ENCODE results near the gene DDX28. TPM values are rescaled to one million over a fixed set of nuclear protein-coding genes. Genes with fewer than 3 reads are reported as not detected.
"Not testable (repeated sequence)": the region's sequence is repeated elsewhere in the genome, so short reads cannot be mapped to it uniquely, and the experiment has no call there.

The DDX28 gene
- total RNA-seq, 2 donors from 2014 or later, result 5.4 to 5.8 TPM

DNA sequence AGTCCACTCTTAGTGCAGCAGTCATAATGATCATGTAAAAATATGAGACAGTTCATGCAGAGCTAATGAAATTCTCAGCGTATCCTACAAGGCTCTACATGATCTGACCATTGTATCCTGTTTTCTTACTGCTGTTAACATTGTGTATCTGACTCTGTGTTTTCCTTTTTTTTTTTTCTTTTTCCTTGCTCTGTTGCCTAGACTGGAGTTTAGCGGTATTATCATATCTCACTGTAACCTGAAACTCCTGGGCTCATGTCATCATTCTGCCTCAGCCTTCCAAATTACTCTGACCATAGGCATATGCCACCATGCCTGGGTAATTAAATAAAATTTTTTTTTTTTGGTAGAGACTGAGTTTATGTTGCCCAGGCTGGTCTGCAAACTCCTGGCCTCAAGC, 12.2 kb upstream of the DDX28 start:
- Histone ChIP-seq H3K9me3 (no peaks in the 10 kb centered on the region), H3K27ac (no peak overlapping the region), H3K4me3 (no peak overlapping the region), H3K27me3 (replicated peaks; ENCODE audit: insufficient read depth) (no peaks in the 10 kb centered on the region), H3K4me1 (ENCODE audit: control insufficient read depth in 1 of 2, low read depth in 2 of 2) (no peaks in the 10 kb centered on the region), H3K36me3 (peaks cover 3% of the 10 kb centered on the region)
- DNase-seq (ENCODE audit: low spot score), result no peak
- TF ChIP-seq CTCF (IDR thresholded peaks at IDR 0.05), result no peak
- ATAC-seq (ENCODE audit: insufficient number of reproducible peaks, low FRiP score, low read depth), result no peak

DNA sequence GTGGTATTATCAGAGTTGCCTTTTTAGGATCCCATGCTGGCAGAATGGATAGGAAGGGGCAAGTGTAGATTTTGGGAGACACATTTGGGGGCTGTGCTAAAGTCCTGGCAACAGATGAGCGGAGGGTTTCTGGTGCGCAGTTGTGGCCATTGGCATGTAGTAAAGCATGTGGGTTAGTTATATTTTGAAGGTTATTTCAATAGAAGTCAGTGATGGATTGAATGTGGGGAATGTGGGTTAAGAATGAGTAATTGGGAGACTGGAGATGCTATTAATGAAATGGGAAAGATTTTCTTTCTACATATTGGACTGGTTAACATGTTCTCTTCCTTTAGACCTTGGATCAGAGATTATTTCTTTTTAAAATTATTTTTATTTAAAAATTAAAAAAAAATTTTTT, 10.1 kb upstream of the DDX28 start:
- Histone ChIP-seq H3K27me3 (replicated peaks; ENCODE audit: insufficient read depth) (no peaks in the 10 kb centered on the region), H3K9me3 (no peaks in the 10 kb centered on the region)
- no peak for ATAC-seq (ENCODE audit: insufficient number of reproducible peaks, low FRiP score, low read depth)

DNA sequence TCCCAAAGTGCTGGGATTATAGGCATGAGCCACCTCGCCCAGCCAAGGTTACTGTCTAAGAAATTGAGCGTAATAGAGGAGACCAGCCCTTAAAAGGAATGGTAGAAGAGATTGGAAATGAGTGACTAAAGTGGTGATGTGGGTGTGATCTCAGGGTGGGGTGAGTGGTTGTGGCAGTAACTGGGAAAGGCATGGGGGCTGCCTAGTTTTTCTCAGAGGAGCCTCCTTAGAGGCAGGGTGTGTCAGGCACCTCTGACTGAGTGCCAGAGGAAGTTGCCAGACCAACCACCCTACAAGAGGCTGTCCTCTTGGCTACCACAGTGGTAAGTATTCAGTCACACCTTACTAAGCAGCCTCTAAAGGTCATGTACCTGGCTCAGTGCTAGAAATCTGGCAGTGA, 8.9 kb upstream of the DDX28 start:
- peaks cover 12% of the 10 kb centered on the region for H3K36me3 ChIP-seq
- H3K9me3 ChIP-seq, result no peaks in the 10 kb centered on the region
- TF ChIP-seq CTCF (IDR thresholded peaks at IDR 0.05), result no peak
- H3K27ac ChIP-seq, result no peak overlapping the region
- no peak for DNase-seq (ENCODE audit: low spot score)
- H3K27me3 ChIP-seq (replicated peaks; ENCODE audit: insufficient read depth), result no peaks in the 10 kb centered on the region
- no peaks in the 10 kb centered on the region for H3K4me1 ChIP-seq (ENCODE audit: control insufficient read depth in 1 of 2, low read depth in 2 of 2)
- ATAC-seq (ENCODE audit: insufficient number of reproducible peaks, low FRiP score, low read depth), result no peak
- no peak overlapping the region for H3K4me3 ChIP-seq

More for the DNA sequence above, 10.1 kb upstream of the DDX28 start:
- no peak for DNase-seq (ENCODE audit: low spot score)
- Histone ChIP-seq H3K36me3 (peaks cover 6% of the 10 kb centered on the region), H3K4me1 (ENCODE audit: control insufficient read depth in 1 of 2, low read depth in 2 of 2) (no peaks in the 10 kb centered on the region), H3K27ac (no peak overlapping the region), H3K4me3 (no peak overlapping the region)
- TF ChIP-seq CTCF (IDR thresholded peaks at IDR 0.05), result no peak

GRCh38 chr16:68030108-68030507, 7.1 kb upstream of the DDX28 start:
- H3K36me3 ChIP-seq, result peaks cover 12% of the 10 kb centered on the region
- H3K27me3 ChIP-seq (replicated peaks; ENCODE audit: insufficient read depth); H3K4me1 ChIP-seq (ENCODE audit: control insufficient read depth in 1 of 2, low read depth in 2 of 2); H3K9me3 ChIP-seq; H3K4me3 ChIP-seq; H3K27ac ChIP-seq; DNase-seq (ENCODE audit: low spot score); ATAC-seq (ENCODE audit: insufficient number of reproducible peaks, low FRiP score, low read depth): not testable (repeated sequence)

DNA sequence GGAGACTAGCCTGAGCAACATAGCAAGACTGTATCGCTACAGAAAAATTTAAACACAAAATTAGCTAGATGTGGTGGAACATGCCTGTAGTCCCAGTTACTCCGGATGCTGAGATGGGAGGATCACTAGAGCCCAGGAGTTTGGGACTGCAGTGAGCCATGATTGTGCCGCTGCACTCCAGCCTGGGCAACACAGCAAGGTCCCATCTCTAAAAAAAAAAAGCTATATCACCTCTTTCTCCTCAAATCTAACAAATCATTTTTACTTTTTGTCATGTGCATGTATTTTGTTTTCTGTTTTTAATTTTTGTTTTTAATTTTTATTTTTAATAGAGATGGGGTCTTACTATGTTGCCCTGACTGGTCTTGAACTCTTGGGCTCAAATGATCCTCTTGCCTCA, 6.0 kb upstream of the DDX28 start:
- no peak overlapping the region for H3K27ac ChIP-seq
- H3K4me3 ChIP-seq, result no peak overlapping the region
- no peak for TF ChIP-seq CTCF (IDR thresholded peaks at IDR 0.05)
- no peaks in the 10 kb centered on the region for H3K27me3 ChIP-seq (replicated peaks; ENCODE audit: insufficient read depth)
- peaks cover 12% of the 10 kb centered on the region for H3K36me3 ChIP-seq
- DNase-seq (ENCODE audit: low spot score) (no peak), ATAC-seq (ENCODE audit: insufficient number of reproducible peaks, low FRiP score, low read depth) (no peak)
- no peaks in the 10 kb centered on the region for H3K9me3 ChIP-seq
- peaks cover 0 to 4% of the 10 kb centered on the region in 2 donors for H3K4me1 ChIP-seq (ENCODE audit: control insufficient read depth in 1 of 2, low read depth in 2 of 2)

- H3K4me1 ChIP-seq (ENCODE audit: control insufficient read depth in 1 of 2, low read depth in 2 of 2), result peaks cover 20 to 28% of the 10 kb centered on the region in 2 donors
- DNase-seq (ENCODE audit: low spot score) (no peak), ATAC-seq (ENCODE audit: insufficient number of reproducible peaks, low FRiP score, low read depth) (no peak)
- no peak for TF ChIP-seq CTCF (IDR thresholded peaks at IDR 0.05)
- peak overlapping the region; percentile 88 for H3K4me3 ChIP-seq
- peak overlapping the region; percentile 70 to 84 for H3K27ac ChIP-seq
- no peaks in the 10 kb centered on the region for H3K27me3 ChIP-seq (replicated peaks; ENCODE audit: insufficient read depth)
- no peaks in the 10 kb centered on the region for H3K9me3 ChIP-seq
- no peaks in the 10 kb centered on the region for H3K36me3 ChIP-seq
Observed at GRCh38 chr16:68022278-68022727, 729 bp downstream of the DDX28 start.

Data from thoracic aorta (tissue), 2 donors.